Measurements from ENCODE around the gene SNED1.

SNED1 gene

DNA sequence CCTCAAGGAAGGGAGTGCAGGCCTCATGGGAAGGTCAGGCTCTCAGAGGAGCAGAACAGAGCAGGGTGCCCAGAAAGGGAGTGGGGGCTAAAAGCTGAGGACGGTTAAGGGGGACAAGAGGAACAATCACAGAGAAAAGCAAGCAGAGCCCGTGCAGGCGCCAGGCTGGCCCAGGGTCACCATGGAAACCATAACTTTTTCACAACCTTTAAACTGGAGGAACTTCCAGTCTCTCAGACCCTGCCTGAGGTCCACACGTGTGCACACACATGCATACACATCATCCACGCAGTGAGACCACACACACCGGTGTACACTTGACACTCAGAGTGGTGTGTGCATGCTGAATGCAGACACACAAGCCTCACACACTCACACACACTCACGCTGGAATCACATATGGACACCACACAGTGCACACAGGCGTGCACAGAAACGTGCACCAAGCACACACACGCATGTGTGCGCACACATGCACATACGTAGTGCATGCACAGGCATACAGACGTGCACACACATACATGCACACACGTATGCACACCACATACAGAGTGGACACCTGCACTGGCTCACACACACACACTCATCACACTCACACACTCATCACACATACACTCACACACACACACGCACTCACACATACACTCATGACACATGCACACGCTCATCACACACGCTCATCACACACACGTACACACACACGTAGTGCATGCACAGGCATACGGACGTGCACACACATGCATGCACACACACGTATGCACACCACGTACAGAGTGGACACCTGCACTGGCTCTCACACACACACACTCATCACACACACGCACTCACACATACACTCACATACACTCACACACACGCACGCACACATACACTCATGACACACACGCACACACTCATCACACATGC lies 37.2 kb upstream of the SNED1 start:
- H3K79me2 ChIP-seq (ENCODE audit: insufficient read depth, low read depth): no peaks in the 10 kb centered on the region
- peaks cover 10% of the 10 kb centered on the region; the same call in 1 of the 2 replicates for H3K27me3 ChIP-seq (ENCODE audit: insufficient read depth, low read depth)
- no peaks in the 10 kb centered on the region for H4K20me1 ChIP-seq (ENCODE audit: insufficient read depth)
- no peaks in the 10 kb centered on the region for H3K36me3 ChIP-seq (ENCODE audit: insufficient read depth)
- no peaks in the 10 kb centered on the region for H3K4me1 ChIP-seq (ENCODE audit: low read depth, poor library complexity, severe bottlenecking)
- H3K4me3 ChIP-seq (IDR thresholded peaks at IDR 0.05; ENCODE audit: insufficient read depth, low read depth, low read length): no peak overlapping the region
- no peak overlapping the region for H3K27ac ChIP-seq
- H2AFZ ChIP-seq (ENCODE audit: low read depth): no peak overlapping the region
- no peak overlapping the region for H3K4me2 ChIP-seq
- TF ChIP-seq, protein P1, sequence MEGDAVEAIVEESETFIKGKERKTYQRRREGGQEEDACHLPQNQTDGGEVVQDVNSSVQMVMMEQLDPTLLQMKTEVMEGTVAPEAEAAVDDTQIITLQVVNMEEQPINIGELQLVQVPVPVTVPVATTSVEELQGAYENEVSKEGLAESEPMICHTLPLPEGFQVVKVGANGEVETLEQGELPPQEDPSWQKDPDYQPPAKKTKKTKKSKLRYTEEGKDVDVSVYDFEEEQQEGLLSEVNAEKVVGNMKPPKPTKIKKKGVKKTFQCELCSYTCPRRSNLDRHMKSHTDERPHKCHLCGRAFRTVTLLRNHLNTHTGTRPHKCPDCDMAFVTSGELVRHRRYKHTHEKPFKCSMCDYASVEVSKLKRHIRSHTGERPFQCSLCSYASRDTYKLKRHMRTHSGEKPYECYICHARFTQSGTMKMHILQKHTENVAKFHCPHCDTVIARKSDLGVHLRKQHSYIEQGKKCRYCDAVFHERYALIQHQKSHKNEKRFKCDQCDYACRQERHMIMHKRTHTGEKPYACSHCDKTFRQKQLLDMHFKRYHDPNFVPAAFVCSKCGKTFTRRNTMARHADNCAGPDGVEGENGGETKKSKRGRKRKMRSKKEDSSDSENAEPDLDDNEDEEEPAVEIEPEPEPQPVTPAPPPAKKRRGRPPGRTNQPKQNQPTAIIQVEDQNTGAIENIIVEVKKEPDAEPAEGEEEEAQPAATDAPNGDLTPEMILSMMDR (conservative IDR thresholded peaks at IDR 0.05; ENCODE audit: low read depth, low read length): no peak
- H3K9ac ChIP-seq: no peak overlapping the region

DNA sequence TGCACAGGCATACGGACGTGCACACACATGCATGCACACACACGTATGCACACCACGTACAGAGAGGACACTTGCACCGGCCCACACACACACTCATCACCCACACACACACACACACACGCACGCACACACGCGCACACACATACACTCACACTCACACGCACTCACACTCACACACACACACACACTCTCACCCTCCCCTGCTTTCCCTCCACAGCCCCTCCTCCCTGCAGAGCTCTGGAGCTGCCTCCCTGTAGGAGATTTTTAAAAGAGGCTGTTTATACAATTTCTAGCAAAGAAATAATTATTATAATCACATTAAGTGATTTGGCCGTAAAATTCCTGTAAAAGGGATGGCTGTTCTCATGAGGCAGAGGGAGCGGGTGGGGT lies 36.5 kb upstream of the SNED1 start:
- Histone ChIP-seq H3K9ac (no peak overlapping the region), H3K79me2 (ENCODE audit: insufficient read depth, low read depth) (no peaks in the 10 kb centered on the region), H2AFZ (ENCODE audit: low read depth) (no peak overlapping the region), H3K4me1 (ENCODE audit: low read depth, poor library complexity, severe bottlenecking) (no peaks in the 10 kb centered on the region), H4K20me1 (ENCODE audit: insufficient read depth) (no peaks in the 10 kb centered on the region), H3K27me3 (ENCODE audit: insufficient read depth, low read depth) (peaks cover 13% of the 10 kb centered on the region; the same call in 1 of the 2 replicates), H3K36me3 (ENCODE audit: insufficient read depth) (no peaks in the 10 kb centered on the region), H3K4me2 (no peak overlapping the region), H3K27ac (no peak overlapping the region), H3K4me3 (IDR thresholded peaks at IDR 0.05; ENCODE audit: insufficient read depth, low read depth, low read length) (no peak overlapping the region)
- TF ChIP-seq, protein P1 (conservative IDR thresholded peaks at IDR 0.05; ENCODE audit: low read depth, low read length): no peak

DNA sequence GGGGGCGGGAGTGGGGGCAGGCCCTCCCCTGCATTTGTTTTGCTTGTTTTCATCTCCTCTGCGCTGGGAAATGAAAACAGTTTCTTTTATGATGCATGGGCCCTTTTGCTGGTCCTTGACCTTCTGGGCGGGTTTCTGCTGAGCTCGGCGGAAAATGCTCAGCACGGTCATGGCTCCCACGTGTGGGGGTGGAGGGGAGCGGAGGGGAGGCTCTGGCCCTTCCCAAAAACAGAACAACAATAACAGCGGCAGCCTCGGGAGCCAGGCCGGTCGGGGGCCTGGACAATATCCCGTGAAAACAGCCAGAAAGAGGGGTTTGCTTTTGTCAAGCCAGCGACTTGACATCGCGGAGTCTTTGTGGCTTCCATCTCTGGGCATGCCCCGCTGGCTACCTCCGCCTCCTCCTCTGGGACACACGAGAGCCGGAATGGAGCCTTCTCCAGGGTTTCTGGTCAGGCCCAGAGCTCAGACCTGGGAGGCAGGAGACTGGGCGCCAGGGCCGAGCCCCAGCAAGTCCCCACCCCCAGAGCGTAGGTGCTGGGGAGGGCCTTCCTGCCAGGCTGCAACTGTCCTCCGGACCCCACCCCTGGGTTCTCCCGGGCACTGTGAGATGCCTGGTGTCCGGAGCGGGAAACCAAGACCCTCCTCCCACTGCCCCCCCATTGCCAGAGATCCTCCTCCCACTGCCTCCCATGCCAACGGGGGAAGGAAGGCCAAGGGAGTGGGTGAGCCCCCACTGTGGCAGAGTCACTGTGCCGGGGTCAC lies 35.9 kb upstream of the SNED1 start:
- Histone ChIP-seq H3K27me3 (ENCODE audit: insufficient read depth, low read depth) (peaks cover 12% of the 10 kb centered on the region; the same call in 1 of the 2 replicates), H3K4me3 (IDR thresholded peaks at IDR 0.05; ENCODE audit: insufficient read depth, low read depth, low read length) (no peak overlapping the region), H3K9ac (no peak overlapping the region), H2AFZ (ENCODE audit: low read depth) (no peak overlapping the region), H3K27ac (no peak overlapping the region), H4K20me1 (ENCODE audit: insufficient read depth) (no peaks in the 10 kb centered on the region), H3K36me3 (ENCODE audit: insufficient read depth) (no peaks in the 10 kb centered on the region), H3K79me2 (ENCODE audit: insufficient read depth, low read depth) (no peaks in the 10 kb centered on the region), H3K4me1 (ENCODE audit: low read depth, poor library complexity, severe bottlenecking) (no peaks in the 10 kb centered on the region), H3K4me2 (no peak overlapping the region)
- TF ChIP-seq, protein P1 (conservative IDR thresholded peaks at IDR 0.05; ENCODE audit: low read depth, low read length): no peak

DNA sequence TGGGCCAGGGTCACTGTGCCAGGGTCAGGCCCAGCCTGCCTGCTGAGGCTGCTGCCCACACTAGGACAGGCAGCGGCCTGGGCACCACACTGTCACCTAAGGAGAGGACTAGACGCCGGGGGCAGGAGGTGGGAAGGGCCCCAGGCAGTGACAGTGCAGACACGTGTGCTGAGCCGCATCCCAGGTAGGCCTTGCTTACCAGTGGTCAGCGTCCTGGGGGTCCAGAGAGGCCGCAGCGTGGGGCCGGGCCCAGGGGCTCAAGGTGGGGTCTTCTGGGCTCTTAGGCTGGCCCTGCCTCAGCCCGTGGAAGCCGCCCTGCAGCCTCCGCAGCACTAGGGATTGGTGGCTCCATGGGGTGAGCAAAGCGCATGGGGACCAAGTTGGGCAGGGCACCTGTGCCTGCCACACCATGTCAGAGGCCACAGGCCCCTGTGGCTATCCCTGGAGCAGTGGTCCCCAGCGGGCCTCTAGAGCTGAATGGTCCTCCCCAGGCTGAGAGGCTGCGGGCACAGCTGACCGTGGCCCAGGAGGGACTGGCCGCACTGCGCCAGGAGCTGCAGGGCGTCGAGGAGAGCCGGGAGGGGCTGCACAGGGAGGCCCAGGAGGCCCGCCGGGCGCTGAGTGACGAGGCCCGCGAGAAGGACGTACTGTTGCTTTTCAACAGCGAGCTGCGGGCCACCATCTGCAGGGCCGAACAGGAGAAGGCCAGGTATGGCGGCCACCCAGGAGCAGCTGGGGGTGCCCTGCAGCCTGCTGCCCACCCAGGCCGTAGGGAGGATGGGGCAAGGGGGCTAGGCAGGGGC lies 35.2 kb upstream of the SNED1 start:
- no peaks in the 10 kb centered on the region for H3K79me2 ChIP-seq (ENCODE audit: insufficient read depth, low read depth)
- no peak overlapping the region for H2AFZ ChIP-seq (ENCODE audit: low read depth)
- TF ChIP-seq, protein P1 (conservative IDR thresholded peaks at IDR 0.05; ENCODE audit: low read depth, low read length): no peak
- no peaks in the 10 kb centered on the region for H4K20me1 ChIP-seq (ENCODE audit: insufficient read depth)
- H3K4me3 ChIP-seq (IDR thresholded peaks at IDR 0.05; ENCODE audit: insufficient read depth, low read depth, low read length): no peak overlapping the region
- H3K4me2 ChIP-seq: no peak overlapping the region
- no peak overlapping the region for H3K9ac ChIP-seq
- no peaks in the 10 kb centered on the region for H3K36me3 ChIP-seq (ENCODE audit: insufficient read depth)
- peaks cover 6% of the 10 kb centered on the region; the same call in 1 of the 2 replicates for H3K27me3 ChIP-seq (ENCODE audit: insufficient read depth, low read depth)
- H3K4me1 ChIP-seq (ENCODE audit: low read depth, poor library complexity, severe bottlenecking): no peaks in the 10 kb centered on the region
- H3K27ac ChIP-seq: no peak overlapping the region
